Aorta (tissue), 5 donors: ENCODE results near the gene RRAD. TPM values are rescaled to one million over a fixed set of nuclear protein-coding genes. Genes with fewer than 3 reads are reported as not detected.

Source experiments
- ATAC-seq: fragments of 200-7000 bp; cut with Tn5 transposase; one replicate; pipeline ENCODE4 v1.9.1; 2022; ENCODE audit warnings: moderate library complexity; ENCODE audit not compliant: low FRiP score
- DNase-seq, 2 donors: peaks; one replicate each; pipeline ENCODE4 v3.0.0-alpha.2; 2020
- H3K27ac ChIP-seq, 2 donors: one replicate each; pipeline ENCODE4 v1.5.1; 2013; ENCODE audit warnings: low read length in 2 of 2, mild to moderate bottlenecking in 2 of 2, moderate library complexity in 2 of 2, control low read depth in 1 of 2, inconsistent platforms in 1 of 2, low read depth in 1 of 2
- H3K27me3 ChIP-seq, 2 donors: one replicate each; pipeline ENCODE4 v1.6.1; 2013; ENCODE audit warnings: control low read depth in 1 of 2, low read length in 1 of 2, mild to moderate bottlenecking in 1 of 2, moderate library complexity in 1 of 2; ENCODE audit not compliant: insufficient read depth in 2 of 2, control insufficient read depth in 1 of 2
- H3K36me3 ChIP-seq, 2 donors: one replicate each; pipeline ENCODE4 v1.6.1; 2013; ENCODE audit warnings: control low read depth in 1 of 2, low read length in 1 of 2, mild to moderate bottlenecking in 1 of 2; ENCODE audit not compliant: insufficient read depth in 2 of 2, control insufficient read depth in 1 of 2
- H3K4me1 ChIP-seq, 2 donors: one replicate each; pipeline ENCODE4 v1.6.1; 2013; ENCODE audit warnings: low read length in 2 of 2, control low read depth in 1 of 2, mild to moderate bottlenecking in 1 of 2, moderate library complexity in 1 of 2; ENCODE audit not compliant: insufficient read depth in 2 of 2, control insufficient read depth in 1 of 2
- H3K4me3 ChIP-seq, 2 donors: one replicate each; pipeline ENCODE4 v1.5.1; 2013; ENCODE audit warnings: low read length in 2 of 2, control low read depth in 1 of 2, mild to moderate bottlenecking in 1 of 2
- H3K9me3 ChIP-seq: one replicate; pipeline ENCODE4 v1.6.1; 2013; ENCODE audit warnings: mild to moderate bottlenecking, low read length; ENCODE audit not compliant: control insufficient read depth
- WGBS, 2 donors: extraction: QIAGEN DNeasy Blood & Tissue Kit; methylation state at CpG; one replicate each; pipeline ENCODE4 v1.1.7; 2013; 5-methylcytosine and 5-hydroxymethylcytosine counted together
- intact Hi-C, 2 donors: fragments of 100-400 bp; cut with DNase I; formaldehyde crosslinking; loops; one replicate each; pipeline versions ENCODE4 v1.14.2 to v1.15.0; 2022
- polyA plus RNA-seq, 2 donors: library from polyadenylated mRNA; stranded (reverse); fragments of 200-250 nt; gene quantifications; one replicate each; pipeline ENCODE4 v1.2.3, GENCODE V29; 2013
- total RNA-seq, 2 donors: library from RNA; stranded (reverse); fragmentation: NEBNext Ultra II Directional; extraction: Animal tissue kit (Norgen Biotek cat#: 25700); gene quantifications; one replicate each; pipeline ENCODE4 v1.2.1, GENCODE V29; 2021
- donor health status: healthy with polysubstance abuse.
- donor health status: Bipolar disorder and iron deficiency.
- donor health status: DM: no; HTN: no; CAD: no.
- donor health status: DM: no; HTN: no; CAD: no.
- donor health status: DM: yes; HTN: yes; CAD: no.

Gene RRAD
- total and polyA plus RNA-seq, 4 donors, result 16.2 to 35.2 (median 26.8) TPM

GRCh38 chr16:66889622-66890021 is 35.7 kb downstream of the RRAD start:
- Histone ChIP-seq H3K27me3 (no peaks in the 10 kb centered on the region), H3K9me3 (no peaks in the 10 kb centered on the region), H3K27ac (no peak overlapping the region), H3K4me1 (no peaks in the 10 kb centered on the region), H3K4me3 (no peak overlapping the region), H3K36me3 (peaks cover 0 to 4% of the 10 kb centered on the region in 2 donors)
- peak in 1 of 2 donors; percentile 15 for DNase-seq
- 52 to 65% methylated on average over 4 of the region's 4 CpGs for WGBS, 2 donors
- ATAC-seq, result no peak
- intact Hi-C loops, result loop anchor here in 1 of 2 donors (10.0 kb wide), 2 partner anchors 265 to 295 kb away; partner anchors contain the start of genes B3GNT9, FBXL8, MATCAP1 and TRADD

GRCh38 chr16:66888647-66889615 is 36.4 kb downstream of the RRAD start:
- H3K9me3 ChIP-seq, result no peaks in the 10 kb centered on the region
- ATAC-seq (no peak), DNase-seq (peak in 1 of 2 donors; percentile 5)
- intact Hi-C loops, result no loop called here
- 91 to 92% methylated on average over 6 of the region's 6 CpGs for WGBS, 2 donors
- H3K4me3 ChIP-seq, result no peak overlapping the region
- no peaks in the 10 kb centered on the region for H3K27me3 ChIP-seq
- no peak overlapping the region for H3K27ac ChIP-seq
- peaks cover 0 to 4% of the 10 kb centered on the region in 2 donors for H3K36me3 ChIP-seq
- H3K4me1 ChIP-seq, result no peaks in the 10 kb centered on the region

- Histone ChIP-seq H3K36me3 (peaks cover 0 to 4% of the 10 kb centered on the region in 2 donors), H3K4me3 (no peak overlapping the region), H3K9me3 (no peaks in the 10 kb centered on the region), H3K4me1 (no peaks in the 10 kb centered on the region), H3K27ac (no peak overlapping the region), H3K27me3 (no peaks in the 10 kb centered on the region)
- ATAC-seq (no peak), DNase-seq (no peak)
- intact Hi-C loops, result no loop called here
- WGBS, 2 donors, result 57 to 72% methylated on average over 3 of the region's 3 CpGs
These were observed 38.4 kb downstream of the RRAD start for GRCh38 chr16:66886914-66887313.

GRCh38 chr16:66886321-66886720 is 39.0 kb downstream of the RRAD start:
- Histone ChIP-seq H3K4me3 (no peak overlapping the region), H3K4me1 (no peaks in the 10 kb centered on the region), H3K27ac (no peak overlapping the region), H3K36me3 (peaks cover 0 to 4% of the 10 kb centered on the region in 2 donors), H3K9me3 (no peaks in the 10 kb centered on the region), H3K27me3 (no peaks in the 10 kb centered on the region)
- intact Hi-C loops, result no loop called here
- ATAC-seq (no peak), DNase-seq (no peak)
- WGBS, 2 donors, result 37 to 56% methylated on average over 2 of the region's 2 CpGs

GRCh38 chr16:66885491-66885890 is 39.8 kb downstream of the RRAD start:
- ATAC-seq (no peak), DNase-seq (peak in 1 of 2 donors; percentile 59)
- H3K27me3 ChIP-seq, result no peaks in the 10 kb centered on the region
- no peaks in the 10 kb centered on the region for H3K4me1 ChIP-seq
- no peak overlapping the region for H3K27ac ChIP-seq
- WGBS, 2 donors, result 91 to 94% methylated on average over 12 of the region's 12 CpGs
- intact Hi-C loops, result no loop called here
- H3K9me3 ChIP-seq, result no peaks in the 10 kb centered on the region
- no peak overlapping the region for H3K4me3 ChIP-seq
- H3K36me3 ChIP-seq, result peaks cover 0 to 4% of the 10 kb centered on the region in 2 donors

GRCh38 chr16:66882702-66883101 is 42.6 kb downstream of the RRAD start:
- no peak for ATAC-seq
- intact Hi-C loops, result no loop called here
- Histone ChIP-seq H3K9me3 (no peaks in the 10 kb centered on the region), H3K4me3 (no peak overlapping the region), H3K27me3 (no peaks in the 10 kb centered on the region), H3K36me3 (peaks cover 0 to 4% of the 10 kb centered on the region in 2 donors), H3K27ac (no peak overlapping the region), H3K4me1 (no peaks in the 10 kb centered on the region)
- DNase-seq, result peak in 1 of 2 donors; percentile 47
- 96 to 98% methylated on average over 3 of the region's 3 CpGs for WGBS, 2 donors

- no peaks in the 10 kb centered on the region for H3K4me1 ChIP-seq
- peak in 1 of 2 donors; percentile 55 for DNase-seq
- whole genome bisulfite sequencing, 2 donors, result 91 to 94% methylated on average over 8 of the region's 8 CpGs
- ATAC-seq, result no peak
- no peaks in the 10 kb centered on the region for H3K9me3 ChIP-seq
- H3K27ac ChIP-seq, result no peak overlapping the region
- H3K27me3 ChIP-seq, result no peaks in the 10 kb centered on the region
- peaks cover 0 to 4% of the 10 kb centered on the region in 2 donors for H3K36me3 ChIP-seq
- H3K4me3 ChIP-seq, result no peak overlapping the region
- intact Hi-C loops, result no loop called here
These were observed 43.3 kb downstream of the RRAD start for GRCh38 chr16:66881964-66882508.

GRCh38 chr16:66881560-66881959 is 43.8 kb downstream of the RRAD start:
- no peaks in the 10 kb centered on the region for H3K27me3 ChIP-seq
- no peak for ATAC-seq
- H3K4me3 ChIP-seq, result no peak overlapping the region
- H3K9me3 ChIP-seq, result no peaks in the 10 kb centered on the region
- H3K4me1 ChIP-seq, result no peaks in the 10 kb centered on the region
- H3K27ac ChIP-seq, result no peak overlapping the region
- intact Hi-C loops, result no loop called here
- H3K36me3 ChIP-seq, result peaks cover 0 to 4% of the 10 kb centered on the region in 2 donors
- peak in 1 of 2 donors; percentile 22 for DNase-seq
- WGBS, 2 donors, result 88 to 97% methylated on average over 2 of the region's 2 CpGs
